Right forelimb (tissue), 1 donor: ENCODE data around the gene C15orf61.

ENCODE experiments used
- DNase-seq: peaks from one replicate; pipeline ENCODE4 v3.0.0-alpha.2; 2018

C15orf61 gene

DNA sequence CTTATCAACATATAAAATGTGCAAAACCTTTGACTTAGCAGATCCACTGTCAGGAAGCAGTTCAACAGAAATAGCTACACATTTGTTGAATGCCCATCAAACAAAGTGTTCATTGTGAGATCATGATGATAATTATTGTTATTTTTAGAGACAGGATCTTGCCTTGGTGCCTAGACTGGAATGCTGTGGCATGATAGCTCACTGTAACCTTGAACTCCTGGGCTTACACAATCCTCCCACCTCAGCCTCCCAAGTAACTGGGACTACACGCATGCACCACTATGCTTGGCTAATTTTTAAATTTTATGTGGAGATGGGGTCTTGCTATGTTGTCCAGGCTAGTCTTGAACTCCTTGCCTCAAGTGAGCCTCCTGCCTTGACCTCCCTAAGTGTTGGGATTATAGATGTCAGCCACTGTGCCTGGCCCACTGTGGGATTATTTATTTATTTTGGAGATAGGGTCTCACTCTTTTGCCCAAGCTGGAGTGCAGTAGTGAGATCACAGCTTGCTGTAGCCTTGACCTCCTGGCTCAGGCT, 30.3 kb downstream of the C15orf61 start:
- DNase-seq = no peak

DNA sequence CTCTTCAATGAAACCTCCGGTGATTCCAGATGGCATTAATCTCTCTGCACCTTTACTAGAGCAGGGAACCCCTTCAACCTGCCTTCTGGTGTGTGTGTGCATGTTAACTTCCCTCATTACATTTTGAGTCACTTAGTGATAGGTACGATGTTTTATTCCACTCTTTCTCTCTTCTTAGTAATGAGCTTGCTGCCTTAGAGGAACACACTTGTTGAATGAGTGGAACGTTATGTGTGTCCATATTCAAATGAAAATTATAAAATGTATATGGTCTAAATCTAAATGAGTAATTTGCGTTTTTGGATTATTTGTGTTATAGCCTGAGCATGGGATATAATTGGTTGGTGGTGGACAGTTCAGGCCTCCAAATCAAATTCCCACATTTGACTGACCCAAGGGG, 33.6 kb downstream of the C15orf61 start:
- DNase-seq = no peak

DNA sequence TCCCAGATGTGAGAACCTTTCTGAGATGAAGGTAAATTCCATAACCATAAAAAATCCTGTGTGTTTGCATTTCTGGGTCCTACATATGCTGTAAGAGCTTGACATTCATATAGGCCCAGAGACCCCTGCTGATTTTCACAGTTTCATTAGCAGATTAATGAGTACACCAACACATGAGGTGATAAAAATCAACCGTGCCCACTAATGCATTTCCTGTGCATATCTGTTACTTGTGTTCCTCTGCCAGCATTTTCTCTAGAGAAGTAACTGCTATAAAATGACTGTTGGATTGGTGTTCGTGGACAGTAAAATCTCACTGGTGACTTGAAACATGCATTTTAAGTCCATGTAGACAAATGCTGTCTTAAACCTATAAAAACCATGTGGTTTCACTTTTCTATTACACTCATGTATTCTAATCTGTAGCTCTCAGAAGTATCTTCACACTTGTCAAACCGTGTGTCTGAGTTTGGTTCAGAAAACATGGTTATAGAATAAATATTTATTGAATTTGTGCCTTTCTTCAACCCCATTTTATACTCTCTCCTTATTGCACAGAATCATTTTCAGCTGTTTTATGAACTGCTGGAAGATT, 36.1 kb downstream of the C15orf61 start:
- DNase-seq = no peak

DNA sequence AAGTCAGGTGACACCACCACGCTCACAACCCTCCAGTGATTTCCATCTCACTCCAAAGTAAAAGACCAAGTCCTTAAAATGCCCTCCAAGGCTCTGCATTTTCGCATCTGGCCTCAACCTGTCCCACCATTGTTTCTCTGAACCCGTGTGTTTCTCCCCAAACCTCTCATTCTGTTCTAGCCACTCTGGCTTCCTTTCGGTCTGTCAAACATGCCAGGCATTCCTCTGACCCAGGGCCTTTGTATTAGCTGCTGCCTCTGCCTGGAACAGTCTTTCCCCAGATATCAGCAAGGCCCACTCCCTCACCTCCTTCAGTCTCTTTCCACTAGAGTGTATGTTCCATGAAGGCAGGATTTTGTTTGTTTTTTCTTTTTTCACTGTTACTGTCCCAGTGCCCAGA, 37.6 kb downstream of the C15orf61 start:
- DNase-seq = no peak

DNA sequence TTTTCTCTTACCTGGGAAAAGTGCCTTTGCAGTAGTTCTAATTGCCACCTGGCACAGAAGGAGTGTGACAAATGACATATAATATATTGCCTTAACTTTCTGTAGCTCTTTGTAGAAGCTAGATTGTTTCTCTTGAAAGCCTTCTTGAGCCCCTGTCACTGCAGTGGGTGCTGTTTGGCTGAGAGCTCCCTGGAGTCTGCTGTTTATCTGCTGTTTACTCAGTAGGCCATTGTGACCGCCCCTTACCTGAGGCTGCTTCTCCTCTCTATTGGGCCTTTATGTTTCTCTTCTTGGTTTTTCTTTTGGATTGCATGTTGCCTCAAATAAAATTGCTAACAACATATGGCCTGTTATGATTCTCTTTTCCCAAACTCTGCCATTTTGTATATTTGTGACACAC, 38.2 kb downstream of the C15orf61 start:
- no peak for DNase-seq

DNA sequence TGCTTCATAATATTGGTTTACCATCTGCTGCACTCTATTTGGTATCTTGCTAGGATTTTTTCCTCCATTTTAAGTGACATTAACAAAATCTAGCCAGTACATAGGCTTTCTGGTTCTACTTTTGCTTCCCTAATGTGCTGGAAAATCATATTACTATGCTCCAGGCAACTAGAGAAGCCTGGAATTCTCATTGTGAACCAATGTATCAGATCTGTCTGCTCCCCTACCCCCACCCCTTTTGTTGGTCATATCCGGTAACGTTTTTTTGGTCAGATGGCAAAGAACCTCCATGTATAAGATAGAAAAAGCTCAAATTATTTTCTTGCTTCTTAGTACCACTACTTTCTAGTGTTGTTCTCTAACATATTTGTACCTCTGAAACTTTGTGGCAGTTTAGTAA, 38.6 kb downstream of the C15orf61 start:
- no peak for DNase-seq

DNA sequence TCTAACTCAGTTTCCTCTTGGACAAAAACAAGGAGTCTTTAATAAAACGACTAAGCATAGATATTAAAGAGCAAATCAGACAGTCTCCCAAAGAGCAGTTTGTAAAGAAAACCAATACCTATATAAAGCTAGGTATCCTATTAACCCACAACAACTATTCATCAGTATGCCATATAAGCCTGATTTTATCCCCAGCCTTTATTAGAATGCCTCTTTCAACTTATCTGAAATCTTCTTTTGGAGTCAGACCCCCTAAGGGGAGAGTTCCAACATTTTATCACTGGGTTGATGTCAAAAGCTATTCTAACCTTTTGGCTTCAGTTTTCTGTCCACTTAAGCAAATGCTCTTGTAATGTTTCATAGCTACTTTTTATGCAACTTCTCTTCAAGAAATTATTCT, 39.4 kb downstream of the C15orf61 start:
- no peak for DNase-seq

DNA sequence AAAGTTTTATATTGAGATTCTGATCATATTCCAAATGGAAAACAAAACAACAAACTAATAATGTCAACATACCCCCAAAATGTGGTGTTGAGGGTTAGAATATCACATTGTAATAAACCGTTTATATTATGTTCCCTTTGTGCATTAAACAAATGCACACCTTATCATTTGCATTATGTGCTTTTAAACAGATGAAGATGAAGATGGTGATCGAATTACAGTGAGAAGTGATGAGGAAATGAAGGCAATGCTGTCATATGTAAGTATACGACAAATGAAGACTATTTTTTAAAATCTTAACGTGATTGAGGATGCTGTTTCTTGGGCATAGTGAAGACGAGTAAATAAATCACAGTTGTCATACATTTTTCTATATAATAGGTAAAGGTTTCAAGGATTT, 42.2 kb downstream of the C15orf61 start:
- no peak for DNase-seq

DNA sequence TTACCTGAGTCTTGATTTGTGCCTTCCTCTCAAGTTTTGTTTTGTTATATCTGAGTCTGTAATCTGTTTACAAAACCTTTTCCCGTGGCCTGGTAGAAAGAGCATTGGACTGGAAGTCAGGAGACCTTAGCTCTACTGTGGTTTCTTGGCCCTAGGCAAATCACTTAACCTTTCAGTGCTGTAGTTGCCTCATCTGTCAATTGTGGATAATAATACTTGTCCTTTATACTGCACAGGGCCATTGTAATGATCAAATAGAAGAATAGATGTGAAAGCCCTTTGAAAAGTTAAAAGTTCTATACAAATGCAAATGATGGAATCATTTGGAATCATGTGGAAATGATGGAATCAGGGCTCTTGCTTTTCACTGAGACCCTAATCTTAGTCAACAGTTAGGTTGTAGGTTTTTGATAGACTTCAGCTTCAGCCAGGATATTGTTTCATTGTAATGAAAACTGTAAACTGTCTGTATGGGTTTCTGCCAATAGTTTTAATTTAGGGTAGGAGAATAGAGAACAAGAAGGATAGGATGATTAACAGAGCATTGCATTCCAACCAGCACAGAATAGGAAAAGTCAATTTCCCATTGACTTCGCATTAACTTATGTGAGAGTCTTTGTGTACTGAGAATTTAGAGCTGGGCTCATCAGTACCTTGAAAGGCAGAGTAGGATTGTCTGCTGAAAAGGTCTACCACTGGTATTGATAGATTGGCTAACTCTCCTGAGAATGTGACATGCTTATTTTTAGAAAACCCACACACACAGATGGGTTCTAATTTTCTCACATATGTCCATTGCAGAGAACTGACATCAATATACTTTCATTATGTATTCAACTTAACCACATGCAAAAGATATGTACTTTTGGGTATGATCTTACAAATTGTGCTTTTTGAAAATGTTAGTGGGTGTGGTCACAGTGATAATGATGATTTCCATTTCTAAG, 43.4 kb downstream of the C15orf61 start:
- no peak for DNase-seq

DNA sequence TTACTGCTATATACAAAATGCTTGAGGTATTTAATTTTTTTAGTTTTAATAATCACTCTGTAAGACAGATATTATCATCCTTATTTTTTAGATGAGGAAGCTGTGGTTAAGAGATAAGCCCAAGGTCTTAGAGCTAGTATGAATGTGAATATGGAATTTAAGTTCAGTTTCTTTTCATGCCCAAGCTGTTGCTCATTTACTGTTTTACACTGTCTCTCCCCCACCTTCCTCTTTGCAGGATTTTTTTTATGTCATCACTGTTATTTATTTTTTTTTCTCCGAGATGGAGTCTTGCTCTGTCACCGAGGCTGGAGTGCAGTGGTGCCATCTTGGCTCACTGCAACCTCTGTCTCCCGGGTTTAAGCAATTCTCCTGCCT, 44.0 kb downstream of the C15orf61 start:
- no peak for DNase-seq

DNA sequence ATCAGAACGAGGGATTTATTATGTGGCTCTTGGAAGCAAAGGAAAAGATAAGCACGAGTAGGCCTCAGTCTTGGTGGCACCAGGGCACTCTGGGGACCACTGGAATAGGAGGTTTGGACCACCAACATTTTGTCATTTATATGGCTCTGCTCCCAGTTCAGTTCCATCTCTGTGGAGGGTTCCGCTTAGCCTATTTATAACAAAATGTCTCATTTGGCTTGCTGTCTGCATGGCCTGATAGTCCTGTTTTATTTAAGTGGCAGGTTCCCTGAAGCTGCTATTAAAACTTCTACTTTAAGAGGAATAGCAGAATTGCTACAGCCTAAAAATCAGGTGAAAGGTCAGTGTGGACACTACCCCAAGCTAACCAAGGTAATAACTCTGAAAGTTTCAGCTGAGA, 48.7 kb downstream of the C15orf61 start:
- DNase-seq = no peak

DNA sequence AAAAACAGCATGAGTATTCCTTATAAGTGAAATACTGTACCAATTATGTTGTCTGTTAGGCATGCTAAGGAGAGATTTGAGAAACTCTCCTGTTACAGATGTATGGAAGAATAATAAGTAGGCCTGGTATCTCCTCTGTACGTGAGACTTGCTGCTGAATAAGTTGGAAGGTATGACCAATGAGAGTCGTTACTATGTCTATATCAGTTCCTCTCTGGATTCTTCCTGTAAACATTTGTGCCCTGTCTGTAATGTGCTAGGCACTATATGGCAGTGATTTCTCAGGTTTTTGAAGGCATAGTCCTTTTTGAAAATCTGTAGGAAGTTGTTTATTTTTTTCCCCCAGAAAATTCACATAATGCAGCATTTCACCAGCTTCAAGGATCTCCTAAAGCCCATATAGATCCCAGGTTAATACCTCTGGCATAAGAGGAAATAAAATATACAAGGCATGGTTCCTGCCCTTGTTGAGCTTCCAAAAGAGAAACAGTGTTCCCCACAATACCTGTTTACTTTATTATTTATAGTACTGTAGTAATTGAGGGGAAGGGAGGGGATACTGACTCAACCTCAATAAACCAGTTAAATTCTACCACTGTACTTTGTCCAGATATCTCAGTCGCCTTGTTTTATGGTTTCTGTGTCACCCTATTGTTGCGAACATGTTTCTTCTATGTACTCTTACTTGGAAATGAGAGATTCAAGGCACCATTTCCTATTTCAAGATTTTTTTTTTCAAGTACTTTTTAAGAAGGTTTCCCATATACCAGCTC, 50.1 kb downstream of the C15orf61 start:
- DNase-seq = no peak

DNA sequence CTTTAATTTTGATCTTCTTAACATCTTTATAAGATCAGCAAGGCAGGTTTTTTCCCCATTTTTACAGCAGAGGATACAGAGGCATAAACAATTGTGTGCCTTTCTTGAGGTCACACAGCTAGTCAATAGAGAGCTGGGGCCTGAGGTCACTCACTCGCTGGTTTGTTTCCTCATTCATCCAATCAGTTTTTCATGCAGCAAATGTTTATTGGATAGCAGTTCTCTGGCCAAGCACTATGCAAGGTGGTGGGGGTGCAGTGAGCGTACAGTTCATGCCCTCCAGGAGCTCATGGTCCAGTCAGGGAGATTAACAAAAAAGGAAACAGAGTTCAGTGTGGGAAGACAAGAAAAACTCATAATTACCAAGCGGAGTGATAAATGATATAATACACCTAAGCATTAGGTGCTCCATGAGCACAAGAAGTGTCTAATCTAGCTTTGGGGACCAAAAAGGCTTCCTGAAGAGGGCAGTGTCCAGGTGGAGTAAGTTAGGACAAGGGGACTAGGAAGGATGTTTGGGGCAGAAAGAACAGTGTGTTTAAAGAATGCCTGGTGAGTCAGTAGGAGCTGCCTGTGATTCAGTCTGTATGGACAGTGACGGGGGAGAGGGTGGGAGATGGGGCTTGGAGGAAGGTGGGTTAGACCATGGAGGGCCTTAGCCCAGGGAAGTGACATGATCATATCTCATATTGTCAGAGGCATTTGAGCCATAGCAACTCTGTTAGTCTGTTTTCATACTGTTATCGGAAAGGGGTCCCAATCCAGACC, 50.9 kb downstream of the C15orf61 start:
- no peak for DNase-seq

DNA sequence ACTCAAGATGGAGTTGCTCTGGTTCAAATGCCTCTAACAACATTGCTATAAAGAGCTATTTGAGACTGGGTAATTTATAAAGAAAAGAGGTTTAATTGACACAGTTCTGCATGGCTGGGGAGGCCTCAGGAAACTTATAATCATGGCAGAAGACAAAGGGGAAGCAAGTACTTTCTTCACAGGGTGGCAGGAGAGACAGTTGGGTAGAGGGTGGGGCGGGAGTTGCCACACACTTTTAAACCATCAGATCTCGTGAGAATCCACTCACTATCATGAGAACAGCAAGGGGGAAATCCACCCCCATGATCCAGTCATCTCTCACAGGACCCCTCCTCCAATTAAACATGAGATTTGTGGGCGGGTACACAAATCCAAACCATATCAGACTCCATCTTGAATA, 52.3 kb downstream of the C15orf61 start:
- no peak for DNase-seq

DNA sequence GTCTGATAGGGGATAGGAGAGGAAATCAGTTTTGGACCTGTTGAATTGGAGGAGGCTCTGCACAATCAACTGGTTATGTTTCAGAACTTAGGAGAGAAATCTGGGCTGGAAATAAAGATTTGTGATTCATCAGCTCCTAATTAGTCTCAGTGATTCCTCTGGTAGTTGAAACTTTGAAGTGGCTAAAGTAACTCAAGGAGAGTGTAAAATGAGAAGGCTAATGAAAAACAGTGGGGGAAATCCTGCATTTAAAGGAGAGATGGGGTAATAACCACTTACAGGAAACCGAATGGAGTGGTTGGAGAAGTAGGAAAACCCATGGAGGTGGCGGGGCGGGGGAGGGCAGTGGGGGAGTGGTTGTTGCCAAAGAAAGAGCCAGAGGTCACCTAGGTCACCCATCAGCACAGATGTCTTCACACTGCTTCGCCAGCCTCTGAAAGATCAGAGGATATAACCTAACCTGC, 54.1 kb downstream of the C15orf61 start:
- no peak for DNase-seq

DNA sequence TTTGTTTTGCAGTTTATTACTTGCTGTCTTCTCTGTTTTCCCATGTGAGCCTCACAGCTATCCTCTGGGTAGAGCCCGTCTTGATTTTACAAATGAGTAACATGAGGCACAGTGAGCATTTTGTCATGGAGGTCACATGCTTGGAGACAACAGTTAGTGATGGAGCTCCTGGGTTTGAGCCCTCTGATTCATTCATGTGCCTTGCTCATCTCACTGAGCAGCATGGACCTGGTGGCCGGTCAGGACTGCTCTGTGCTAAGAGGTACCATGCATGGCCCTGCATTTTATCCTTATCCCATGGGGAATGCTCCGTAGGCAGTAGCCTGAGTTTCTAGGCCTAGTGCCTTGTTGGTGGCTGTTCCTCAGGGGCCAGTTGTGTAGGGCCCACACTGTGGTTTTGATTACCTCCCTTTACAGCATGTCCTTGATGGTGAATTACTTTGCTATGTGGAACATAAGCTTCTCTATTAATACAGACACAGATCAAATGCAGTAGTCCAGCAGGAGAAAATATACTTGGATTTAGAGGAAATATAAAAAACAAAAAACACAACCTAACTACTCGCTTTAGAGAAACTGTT, 57.2 kb downstream of the C15orf61 start:
- no peak for DNase-seq

DNA sequence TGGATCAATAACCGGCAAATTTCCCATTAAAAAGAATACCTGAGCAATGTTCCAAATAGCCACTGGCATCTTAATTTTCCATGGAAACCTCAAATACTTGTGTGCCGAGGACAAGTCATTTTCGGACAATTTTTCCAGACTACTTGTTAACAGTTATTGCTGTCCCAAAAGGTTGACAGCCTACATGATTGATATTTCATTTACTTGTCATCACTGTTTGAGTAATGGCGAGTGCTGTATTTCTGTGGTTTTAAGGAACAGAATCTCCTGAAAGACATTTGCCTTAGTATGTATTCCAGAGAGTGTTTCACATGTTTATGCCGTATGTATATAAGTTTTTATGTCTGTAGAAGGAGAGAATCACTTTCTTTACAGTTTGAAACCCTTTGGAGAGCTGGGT, 58.2 kb downstream of the C15orf61 start:
- no peak for DNase-seq
